Fibroblast of the aortic adventitia (primary cell): ENCODE results near the gene MAS1L. TPM values are rescaled to one million over a fixed set of nuclear protein-coding genes. Genes with fewer than 3 reads are reported as not detected.

Source experiments
- DNase-seq: peaks from one replicate; pipeline ENCODE4 v3.0.0-alpha.2; 2010; ENCODE audit warnings: low read depth
- H3K4me3 ChIP-seq: 2 replicates; pipeline ENCODE4 v1.5.1; 2011; ENCODE audit warnings: low read depth, mild to moderate bottlenecking, control low read depth, low read length, moderate library complexity
- CTCF ChIP-seq: IDR thresholded peaks from 2 replicates; pipeline ENCODE4 v1.5.1; 2011; ENCODE audit warnings: mild to moderate bottlenecking, low read length, control low read depth, inconsistent platforms; ENCODE audit not compliant: insufficient read depth
- total RNA-seq: library from RNA; depleted of rRNA; stranded (reverse); fragments of >200 nt; gene quantifications from 2 replicates; pipeline ENCODE4 v1.2.3, GENCODE V29; 2012; ENCODE audit warnings: low replicate concordance

The MAS1L gene
- total RNA-seq, 1 donor: not detected

DNA sequence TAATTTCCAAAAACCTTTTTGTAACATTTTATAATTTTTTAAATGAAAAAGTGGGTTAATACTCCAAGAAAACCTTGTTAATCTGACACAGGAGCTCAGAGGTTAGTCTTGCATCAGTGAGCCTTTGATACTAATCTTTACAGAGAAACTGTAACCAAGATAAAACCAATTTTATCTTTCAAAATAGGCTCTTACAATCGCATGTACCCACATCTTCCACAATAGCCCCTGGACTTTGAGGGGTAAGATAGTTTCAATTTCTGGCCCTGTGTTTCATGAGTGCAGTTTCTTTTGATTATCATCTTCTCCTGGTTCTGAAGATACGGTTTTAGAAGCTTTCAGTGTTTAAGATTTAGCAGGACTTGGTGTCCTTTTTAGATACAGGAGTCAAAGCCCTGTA is 34.5 kb upstream of the MAS1L start:
- H3K4me3 ChIP-seq: no peak overlapping the region
- no peak for DNase-seq
- no peak for TF ChIP-seq CTCF

- no peak overlapping the region for H3K4me3 ChIP-seq
- no peak for TF ChIP-seq CTCF
- no peak for DNase-seq
Observed at GRCh38 chr6:29521006-29521680, 33.4 kb upstream of the MAS1L start.

DNA sequence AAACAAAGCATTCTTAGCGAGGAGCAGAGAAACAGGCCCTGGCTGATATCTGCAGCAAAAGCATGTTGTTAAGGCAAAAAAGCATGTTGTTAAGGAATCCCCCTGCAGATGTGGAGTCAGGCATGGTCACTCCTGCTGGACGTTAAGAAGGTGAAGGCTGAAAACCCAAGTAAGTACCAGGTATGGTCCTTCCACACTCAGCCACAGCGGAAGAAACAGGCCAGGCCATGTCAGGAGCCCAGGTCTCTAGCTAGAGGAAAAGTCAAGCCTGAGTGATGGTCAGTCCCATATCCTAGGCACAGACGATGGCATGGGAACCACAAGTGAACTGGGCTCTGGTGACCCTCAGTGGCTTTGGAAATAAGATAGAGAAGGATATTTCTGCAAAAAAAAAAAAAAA is 32.5 kb upstream of the MAS1L start:
- no peak for TF ChIP-seq CTCF
- no peak overlapping the region for H3K4me3 ChIP-seq
- no peak for DNase-seq

GRCh38 chr6:29519291-29520010 is 31.7 kb upstream of the MAS1L start:
- TF ChIP-seq CTCF: no peak
- DNase-seq: no peak
- H3K4me3 ChIP-seq: no peak overlapping the region

DNA sequence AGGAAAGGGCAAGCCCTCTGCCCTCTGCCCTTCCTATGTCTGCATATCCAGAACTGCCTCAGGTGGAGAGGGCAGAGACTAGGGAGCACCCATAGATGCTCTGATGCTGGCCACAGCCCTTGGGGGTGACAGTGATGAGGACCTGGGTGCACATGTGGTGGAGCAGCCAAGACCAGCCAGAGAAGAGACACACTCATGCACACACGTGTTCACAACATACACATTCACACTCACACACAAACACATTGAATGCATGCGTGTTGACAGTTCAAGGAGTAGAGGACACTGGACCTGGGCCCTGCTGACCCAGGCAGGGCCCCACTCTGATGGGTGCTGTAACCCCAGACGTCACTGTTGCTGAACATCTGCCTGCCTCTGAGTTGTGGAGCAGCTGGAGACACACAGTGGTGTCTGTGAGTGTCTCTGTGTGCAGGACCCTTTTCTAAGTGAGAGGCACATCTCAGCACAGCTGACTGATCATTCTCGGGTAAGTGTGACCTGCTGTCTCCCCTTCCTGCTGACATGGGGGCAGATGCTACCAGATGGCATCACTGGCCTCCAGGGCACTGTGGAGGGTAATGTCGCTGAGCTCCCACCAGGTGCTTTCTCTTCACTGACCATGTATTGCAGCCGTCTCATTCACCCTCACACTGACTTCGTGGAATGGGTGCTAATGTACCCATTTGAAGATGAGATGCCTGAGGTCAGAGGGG is 30.1 kb upstream of the MAS1L start:
- no peak for DNase-seq
- no peak overlapping the region for H3K4me3 ChIP-seq
- TF ChIP-seq CTCF: no peak

DNA sequence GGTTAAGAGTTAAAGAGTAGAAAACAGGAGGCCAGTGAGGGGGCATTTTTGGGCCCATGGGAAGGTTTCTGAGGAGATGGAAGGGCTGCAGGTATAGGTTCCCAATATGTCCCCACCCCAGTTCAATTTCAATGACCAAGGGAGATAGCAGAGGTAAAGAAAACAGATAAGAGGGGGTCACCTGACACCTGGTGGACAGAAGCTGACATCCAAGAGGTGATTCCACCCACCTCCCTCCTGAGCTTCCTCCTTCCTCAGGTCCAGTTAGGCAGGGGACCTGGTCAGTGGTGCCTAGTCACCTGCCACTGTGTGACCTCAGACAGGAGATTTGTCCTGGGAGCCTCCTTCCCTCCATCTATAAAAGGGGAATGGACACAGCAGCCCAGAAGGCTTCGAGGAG is 29.5 kb upstream of the MAS1L start:
- H3K4me3 ChIP-seq: no peak overlapping the region
- no peak for DNase-seq
- TF ChIP-seq CTCF: no peak
